ENCODE measurements around the gene STIM2.
A peak's percentile ranks its signal among the peaks of the same experiment; 100 is the strongest.

STIM2 gene

GRCh38 chr4:26856906-26857277, 3.7 kb upstream of the STIM2 start:
- no peak for TF ChIP-seq CREB1 (IDR thresholded peaks at IDR 0.05; ENCODE audit: low read depth)
- TF ChIP-seq EP300 (IDR thresholded peaks at IDR 0.05; ENCODE audit: borderline replicate concordance) = no peak
- no peak for TF ChIP-seq YY1 (IDR thresholded peaks at IDR 0.05; ENCODE audit: low read depth)
- TF ChIP-seq CEBPB (IDR thresholded peaks at IDR 0.05) = no peak
- TF ChIP-seq USF1 (IDR thresholded peaks at IDR 0.05) = no peak
- no peak for TF ChIP-seq REST (IDR thresholded peaks at IDR 0.05; ENCODE audit: low read depth)

GRCh38 chr4:26857278-26858034, 3.2 kb upstream of the STIM2 start:
- TF ChIP-seq RAD21 (IDR thresholded peaks at IDR 0.05; ENCODE audit: low read depth) = no peak
- TF ChIP-seq EP300 (IDR thresholded peaks at IDR 0.05; ENCODE audit: borderline replicate concordance) = no peak
- no peak; the same call in 1 of the 2 replicates for TF ChIP-seq TCF12 (IDR thresholded peaks at IDR 0.05; ENCODE audit: low read depth)
- TF ChIP-seq YY1 (IDR thresholded peaks at IDR 0.05; ENCODE audit: low read depth) = no peak; the same call in 1 of the 2 replicates
- peak; percentile 17; the same call in 1 of the 2 replicates for TF ChIP-seq NFIC (IDR thresholded peaks at IDR 0.05)
- TF ChIP-seq TEAD4 (IDR thresholded peaks at IDR 0.05) = peak; percentile 40; the same call in 1 of the 2 replicates
- no peak for TF ChIP-seq FOXM1 (IDR thresholded peaks at IDR 0.05; ENCODE audit: borderline replicate concordance, low read depth)
- TF ChIP-seq MAX (IDR thresholded peaks at IDR 0.05) = peak; percentile 62; the same call in 1 of the 2 replicates
- TF ChIP-seq REST (IDR thresholded peaks at IDR 0.05; ENCODE audit: low read depth) = no peak
- no peak for TF ChIP-seq USF1 (IDR thresholded peaks at IDR 0.05)
- TF ChIP-seq CEBPB (IDR thresholded peaks at IDR 0.05) = no peak
- peak; percentile 97 for TF ChIP-seq EGR1 (IDR thresholded peaks at IDR 0.05)
- 0 out of 2 replicates have a peak, but pooled peaks have one; percentile 47 for TF ChIP-seq ZBTB7A (IDR thresholded peaks at IDR 0.05; ENCODE audit: low read depth)
- peak; percentile 93 for TF ChIP-seq TAF1 (IDR thresholded peaks at IDR 0.05; ENCODE audit: low read depth)
- no peak; the same call in 1 of the 2 replicates for TF ChIP-seq CREB1 (IDR thresholded peaks at IDR 0.05; ENCODE audit: low read depth)

- no peak for TF ChIP-seq CREB1 (IDR thresholded peaks at IDR 0.05; ENCODE audit: low read depth)
- TF ChIP-seq TEAD4 (IDR thresholded peaks at IDR 0.05) = no peak
- TF ChIP-seq CEBPB (IDR thresholded peaks at IDR 0.05) = no peak
- no peak for TF ChIP-seq RAD21 (IDR thresholded peaks at IDR 0.05; ENCODE audit: low read depth)
- no peak for TF ChIP-seq MAX (IDR thresholded peaks at IDR 0.05)
- TF ChIP-seq YY1 (IDR thresholded peaks at IDR 0.05; ENCODE audit: low read depth) = no peak
Observed at GRCh38 chr4:26858035-26858918, 2.4 kb upstream of the STIM2 start.

- no peak for TF ChIP-seq NFIC (IDR thresholded peaks at IDR 0.05)
- no peak for TF ChIP-seq CREB1 (IDR thresholded peaks at IDR 0.05; ENCODE audit: low read depth)
- no peak for TF ChIP-seq CEBPB (IDR thresholded peaks at IDR 0.05)
- TF ChIP-seq USF1 (IDR thresholded peaks at IDR 0.05) = no peak
- TF ChIP-seq YY1 (IDR thresholded peaks at IDR 0.05; ENCODE audit: low read depth) = no peak
- TF ChIP-seq EGR1 (IDR thresholded peaks at IDR 0.05) = no peak
- no peak for TF ChIP-seq FOXM1 (IDR thresholded peaks at IDR 0.05; ENCODE audit: borderline replicate concordance, low read depth)
- TF ChIP-seq TAF1 (IDR thresholded peaks at IDR 0.05; ENCODE audit: low read depth) = no peak
- TF ChIP-seq RAD21 (IDR thresholded peaks at IDR 0.05; ENCODE audit: low read depth) = no peak
- TF ChIP-seq TEAD4 (IDR thresholded peaks at IDR 0.05) = no peak
- no peak for TF ChIP-seq TCF12 (IDR thresholded peaks at IDR 0.05; ENCODE audit: low read depth)
- no peak for TF ChIP-seq EP300 (IDR thresholded peaks at IDR 0.05; ENCODE audit: borderline replicate concordance)
- no peak for TF ChIP-seq REST (IDR thresholded peaks at IDR 0.05; ENCODE audit: low read depth)
- no peak for TF ChIP-seq MAX (IDR thresholded peaks at IDR 0.05)
- no peak for TF ChIP-seq ZBTB7A (IDR thresholded peaks at IDR 0.05; ENCODE audit: low read depth)
Observed at GRCh38 chr4:26858947-26859401, 1.7 kb upstream of the STIM2 start.
